IMR-90 (cell line): ENCODE measurements around the gene CTBP2. TPM values are rescaled to one million over a fixed set of nuclear protein-coding genes. Genes with fewer than 3 reads are reported as not detected.

Experiments used
- ATAC-seq: fragments of 200-7000 bp; cut with Tn5 transposase; 2 replicates; pipeline ENCODE4 v1.9.1; 2020; ENCODE audit warnings: low read depth, mild to moderate bottlenecking, moderate library complexity
- BruUV-seq: library from RNA; stranded (reverse); fragments of 400-500 nt; replicated peaks from 2 replicates; lab custom pipeline; 2021; lab: Mats Ljungman, UMichigan
- CTCF ChIA-PET: fragments of 300-600 bp; formaldehyde crosslinking; extraction: SDS; loops from one replicate; lab custom pipeline; 2021; ENCODE audit warnings: antibody characterized with exemption; lab: Yijun Ruan, JAX
- POLR2A ChIA-PET: fragments of 300-600 bp; sonication (Branson Sonifier 250); formaldehyde crosslinking; loops from one replicate; lab custom pipeline; 2022; ENCODE audit warnings: antibody characterized with exemption; ENCODE audit not compliant: unreplicated experiment; lab: Charles Lee
- DNase-seq: peaks from one replicate; pipeline ENCODE4 v3.0.0; 2013
- H2AFZ ChIP-seq: replicated peaks from 2 replicates; pipeline ENCODE3; 2013; ENCODE audit warnings: low read length, mild to moderate bottlenecking; ENCODE audit not compliant: poor library complexity
- H2AK5ac ChIP-seq: 2 replicates; pipeline ENCODE4 v1.6.1; 2013; ENCODE audit warnings: low read depth, low read length, inconsistent platforms
- H2AK9ac ChIP-seq: replicated peaks from 2 replicates; pipeline ENCODE3; 2013; ENCODE audit warnings: mild to moderate bottlenecking, low read depth, low read length, moderate library complexity; ENCODE audit not compliant: poor library complexity
- H2BK120ac ChIP-seq: 2 replicates; pipeline ENCODE4 v1.6.1; 2013; ENCODE audit warnings: low read depth, low read length, inconsistent platforms
- H2BK15ac ChIP-seq: 3 replicates; pipeline ENCODE4 v1.6.1; 2013; ENCODE audit warnings: low read depth, low read length, inconsistent platforms
- H2BK20ac ChIP-seq: 2 replicates; pipeline ENCODE4 v1.6.1; 2013; ENCODE audit warnings: low read depth, mild to moderate bottlenecking, inconsistent platforms, low read length, moderate library complexity
- H2BK5ac ChIP-seq: 2 replicates; pipeline ENCODE4 v1.6.1; 2013; ENCODE audit warnings: mild to moderate bottlenecking, low read depth, low read length, inconsistent platforms; ENCODE audit not compliant: poor library complexity, severe bottlenecking
- H3K14ac ChIP-seq: replicated peaks from 2 replicates; pipeline ENCODE4 v1.6.1; 2013; ENCODE audit warnings: low read depth, low read length, inconsistent platforms
- H3K18ac ChIP-seq: 2 replicates; pipeline ENCODE4 v1.6.1; 2013; ENCODE audit warnings: low read depth, low read length, control low read depth
- H3K23ac ChIP-seq: 2 replicates; pipeline ENCODE4 v1.6.1; 2013; ENCODE audit warnings: low read depth, low read length, inconsistent platforms
- H3K27ac ChIP-seq: 2 replicates; pipeline ENCODE4 v1.5.1; 2013; ENCODE audit warnings: mild to moderate bottlenecking, control low read depth, low read length; ENCODE audit not compliant: insufficient read depth
- H3K27me3 ChIP-seq: 2 replicates; pipeline ENCODE4 v1.6.1; 2013; ENCODE audit warnings: low read length; ENCODE audit not compliant: control insufficient read depth, insufficient read depth
- H3K36me3 ChIP-seq: 2 replicates; pipeline ENCODE4 v1.6.1; 2013; ENCODE audit warnings: low read length, mixed read lengths; ENCODE audit not compliant: control insufficient read depth, insufficient read depth
- H3K4ac ChIP-seq: 2 replicates; pipeline ENCODE4 v1.6.1; 2013; ENCODE audit warnings: low read depth, low read length, inconsistent platforms
- H3K4me1 ChIP-seq: 2 replicates; pipeline ENCODE4 v1.6.1; 2013; ENCODE audit warnings: low read length, mixed read lengths; ENCODE audit not compliant: control insufficient read depth, insufficient read depth
- H3K4me2 ChIP-seq: 2 replicates; pipeline ENCODE4 v1.6.1; 2013; ENCODE audit warnings: low read depth, mild to moderate bottlenecking, control low read depth, low read length, moderate library complexity
- H3K4me3 ChIP-seq: 2 replicates; pipeline ENCODE4 v1.5.1; 2013; ENCODE audit warnings: low read depth, mild to moderate bottlenecking, control low read depth, low read length, moderate library complexity; ENCODE audit not compliant: insufficient read depth
- H3K56ac ChIP-seq: 2 replicates; pipeline ENCODE4 v1.6.1; 2013; ENCODE audit warnings: low read length, inconsistent platforms; ENCODE audit not compliant: insufficient read depth; ENCODE audit errors: extremely low read depth
- H3K79me1 ChIP-seq, 2 experiments: 2 replicates each; pipeline ENCODE4 v1.6.1; 2013; ENCODE audit warnings: low read length in 2 of 2, inconsistent platforms in 1 of 2, low read depth in 1 of 2
- H3K9ac ChIP-seq: 2 replicates; pipeline ENCODE4 v1.6.1; 2013; ENCODE audit warnings: low read depth, low read length, control low read depth
- H3K9me1 ChIP-seq: 2 replicates; pipeline ENCODE4 v1.6.1; 2013; ENCODE audit warnings: low read length, inconsistent platforms; ENCODE audit not compliant: insufficient read depth
- H3K9me3 ChIP-seq: 2 replicates; pipeline ENCODE4 v1.6.1; 2013; ENCODE audit warnings: low read length; ENCODE audit not compliant: control insufficient read depth, insufficient read depth
- H4K20me1 ChIP-seq: 2 replicates; pipeline ENCODE4 v1.6.1; 2013; ENCODE audit warnings: low read length, inconsistent platforms; ENCODE audit not compliant: insufficient read depth
- H4K5ac ChIP-seq: 2 replicates; pipeline ENCODE4 v1.6.1; 2013; ENCODE audit warnings: mild to moderate bottlenecking, low read depth, low read length, control low read depth
- H4K8ac ChIP-seq, 2 experiments: 2 replicates each; pipeline ENCODE4 v1.6.1; 2013; ENCODE audit warnings: low read depth in 2 of 2, low read length in 2 of 2, control low read depth in 1 of 2, inconsistent platforms in 1 of 2
- H4K91ac ChIP-seq: 2 replicates; pipeline ENCODE4 v1.6.1; 2013; ENCODE audit warnings: low read depth, low read length, inconsistent platforms; ENCODE audit not compliant: insufficient read depth
- BHLHE40 ChIP-seq: fragments of 150-350 bp; IDR thresholded peaks from 2 replicates; pipeline ENCODE4 v1.6.1; 2016; ENCODE audit warnings: mild to moderate bottlenecking, low read depth, low read length
- CHD1 ChIP-seq: IDR thresholded peaks from 2 replicates; pipeline ENCODE4 v1.6.1; 2012; ENCODE audit warnings: low read depth, low read length, improper control_type of control experiment
- MAFK ChIP-seq: IDR thresholded peaks from 2 replicates; pipeline ENCODE4 v1.6.1; 2012; ENCODE audit warnings: low read depth, low read length, improper control_type of control experiment
- NFE2L2 ChIP-seq: fragments of 150-350 bp; IDR thresholded peaks from 2 replicates; pipeline ENCODE4 v1.6.1; 2016; ENCODE audit warnings: low read depth, mild to moderate bottlenecking, low read length
- POLR2A ChIP-seq: IDR thresholded peaks from 2 replicates; pipeline ENCODE4 v1.6.1; 2012; ENCODE audit warnings: mild to moderate bottlenecking, low read depth, low read length
- RAD21 ChIP-seq: IDR thresholded peaks from 2 replicates; pipeline ENCODE4 v1.6.1; 2012; ENCODE audit warnings: low read length, improper control_type of control experiment
- RCOR1 ChIP-seq: IDR thresholded peaks from 2 replicates; pipeline ENCODE4 v1.6.1; 2012; ENCODE audit warnings: mild to moderate bottlenecking, low read length, improper control_type of control experiment; ENCODE audit not compliant: insufficient replicate concordance
- SMC3 ChIP-seq: fragments of 150-350 bp; IDR thresholded peaks from 2 replicates; pipeline ENCODE4 v1.6.1; 2016; ENCODE audit warnings: low read depth, mild to moderate bottlenecking, antibody characterized with exemption, low read length, moderate library complexity
- WGBS, 2 experiments: methylation state at CpG; one replicate each; pipeline versions ENCODE4 v1.1.5 to v1.1.7; 2013; ENCODE audit warnings: missing lambda C conversion rate in 2 of 2; ENCODE audit not compliant: insufficient read length in 1 of 2; ENCODE audit errors: extremely low coverage in 2 of 2; 5-methylcytosine and 5-hydroxymethylcytosine counted together
- dilution Hi-C: fragments of 300-500 bp; cut with HindIII; formaldehyde crosslinking; loops from one replicate; pipeline ENCODE4 v1.14.3; 2018; ENCODE audit warnings: low sequenced_read_pairs; ENCODE audit not compliant: unreplicated experiment
- in situ Hi-C: fragments of 300-500 bp; cut with MboI; formaldehyde crosslinking; loops from 3 replicates; pipeline ENCODE4 v1.14.3; 2019; ENCODE audit warnings: low sequenced_read_pairs, inconsistent platforms, mixed read lengths
- intact Hi-C: fragments of 100-400 bp; cut with micrococcal nuclease; formaldehyde crosslinking; loops from 2 replicates; pipeline ENCODE4 v1.10.0; 2022
- polyA plus RNA-seq, 3 experiments: library from polyadenylated mRNA; depleted of rRNA; stranded (reverse); fragments of >200 nt; gene quantifications; 2 replicates each; pipeline ENCODE4 v1.2.3, GENCODE V29; 2012; ENCODE audit warnings: low replicate concordance in 1 of 3
- total RNA-seq: library from RNA; depleted of rRNA; stranded (reverse); fragments of >200 nt; gene quantifications from 2 replicates; pipeline ENCODE4 v1.2.3, GENCODE V29; 2012
- TF ChIP-seq, protein P1 (sequence below): conservative IDR thresholded peaks from 2 replicates; pipeline ENCODE4 v1.5.1; 2012; ENCODE audit warnings: mild to moderate bottlenecking, low read depth, low read length, improper control_type of control experiment
- TF ChIP-seq, protein P2 (sequence below): fragments of 150-350 bp; IDR thresholded peaks from 2 replicates; pipeline ENCODE4 v1.6.1; 2016; ENCODE audit warnings: low read depth, mild to moderate bottlenecking, low read length, moderate library complexity, borderline replicate concordance

The CTBP2 gene
- total and polyA plus RNA-seq, 2 of the 4 experiments (the other 2 are of a cell fraction) = 81.0 to 86.6 TPM

DNA sequence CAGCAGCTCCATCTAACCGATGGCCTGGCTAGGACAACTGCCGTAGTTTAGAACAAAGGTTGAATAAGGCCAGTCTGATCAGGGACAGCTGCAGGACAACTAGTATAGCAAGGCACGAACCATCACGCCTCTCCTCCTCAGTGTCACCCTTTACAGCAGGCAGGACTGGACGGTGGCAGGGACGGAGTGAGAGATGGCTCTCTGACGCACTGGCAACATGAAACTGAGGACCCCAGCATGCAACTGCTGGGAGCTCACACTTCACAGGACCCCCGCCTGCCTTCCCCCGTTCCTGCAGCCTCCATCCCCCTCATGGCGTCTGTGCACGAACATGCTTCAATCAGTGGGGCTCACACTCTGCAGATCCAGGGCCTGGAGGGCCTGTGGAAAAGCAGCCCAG is 164.8 kb downstream of the CTBP2 start:
- dilution Hi-C loops = no loop called here
- CTCF ChIA-PET = no interaction called here

More for the DNA sequence above, 164.8 kb downstream of the CTBP2 start:
- Histone ChIP-seq H4K20me1 (peaks cover 39% of the 10 kb centered on the region), H2BK15ac (no peak overlapping the region), H3K4ac (no peak overlapping the region), H3K27ac (no peak overlapping the region), H4K5ac (no peak overlapping the region), H3K27me3 (no peaks in the 10 kb centered on the region), H2BK120ac (no peak overlapping the region), H2AFZ (no peak overlapping the region), H3K79me1 (peaks cover 13 to 64% of the 10 kb centered on the region in 2 experiments; a peak in 3 of 4 replicates), H3K14ac (no peak overlapping the region), H3K23ac (no peak overlapping the region), H3K36me3 (peaks cover 80% of the 10 kb centered on the region), H3K56ac (no peak overlapping the region), H3K4me2 (no peak overlapping the region), H2AK9ac (no peak overlapping the region), H4K8ac (no peak overlapping the region), H4K91ac (no peak overlapping the region), H3K4me3 (no peak overlapping the region), H2AK5ac (no peak overlapping the region), H2BK20ac (no peak overlapping the region), H3K18ac (no peak overlapping the region), H3K9me3 (no peaks in the 10 kb centered on the region), H3K9me1 (peaks cover 12% of the 10 kb centered on the region), H3K4me1 (peaks cover 18% of the 10 kb centered on the region), H3K9ac (no peak overlapping the region), H2BK5ac (no peak overlapping the region)
- 100% methylated on average over 3 of the region's 11 CpGs; no CpG with 5 or more reads in 1 of the 2 experiments for WGBS, 2 experiments
- in situ Hi-C loops (loop anchor here (25.0 kb wide), 1 partner anchor 458 kb away; no protein-coding TSS in a partner anchor), intact Hi-C loops (loop anchor here (5.0 to 10.0 kb wide), 2 partner anchors 162 to 719 kb away; partner anchors contain the start of gene EDRF1)
- no TSS peak for BruUV-seq
- DNase-seq = no peak
- POLR2A ChIA-PET = no interaction called here
- no peak for ATAC-seq
- TF ChIP-seq CHD1 = no peak
- no peak for TF ChIP-seq RCOR1
- no peak for TF ChIP-seq SMC3
- TF ChIP-seq MAFK = no peak
- TF ChIP-seq RAD21 = no peak
- TF ChIP-seq BHLHE40 = no peak
- no peak for TF ChIP-seq POLR2A
- TF ChIP-seq, protein P1, sequence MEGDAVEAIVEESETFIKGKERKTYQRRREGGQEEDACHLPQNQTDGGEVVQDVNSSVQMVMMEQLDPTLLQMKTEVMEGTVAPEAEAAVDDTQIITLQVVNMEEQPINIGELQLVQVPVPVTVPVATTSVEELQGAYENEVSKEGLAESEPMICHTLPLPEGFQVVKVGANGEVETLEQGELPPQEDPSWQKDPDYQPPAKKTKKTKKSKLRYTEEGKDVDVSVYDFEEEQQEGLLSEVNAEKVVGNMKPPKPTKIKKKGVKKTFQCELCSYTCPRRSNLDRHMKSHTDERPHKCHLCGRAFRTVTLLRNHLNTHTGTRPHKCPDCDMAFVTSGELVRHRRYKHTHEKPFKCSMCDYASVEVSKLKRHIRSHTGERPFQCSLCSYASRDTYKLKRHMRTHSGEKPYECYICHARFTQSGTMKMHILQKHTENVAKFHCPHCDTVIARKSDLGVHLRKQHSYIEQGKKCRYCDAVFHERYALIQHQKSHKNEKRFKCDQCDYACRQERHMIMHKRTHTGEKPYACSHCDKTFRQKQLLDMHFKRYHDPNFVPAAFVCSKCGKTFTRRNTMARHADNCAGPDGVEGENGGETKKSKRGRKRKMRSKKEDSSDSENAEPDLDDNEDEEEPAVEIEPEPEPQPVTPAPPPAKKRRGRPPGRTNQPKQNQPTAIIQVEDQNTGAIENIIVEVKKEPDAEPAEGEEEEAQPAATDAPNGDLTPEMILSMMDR = no peak
- TF ChIP-seq, protein P2, sequence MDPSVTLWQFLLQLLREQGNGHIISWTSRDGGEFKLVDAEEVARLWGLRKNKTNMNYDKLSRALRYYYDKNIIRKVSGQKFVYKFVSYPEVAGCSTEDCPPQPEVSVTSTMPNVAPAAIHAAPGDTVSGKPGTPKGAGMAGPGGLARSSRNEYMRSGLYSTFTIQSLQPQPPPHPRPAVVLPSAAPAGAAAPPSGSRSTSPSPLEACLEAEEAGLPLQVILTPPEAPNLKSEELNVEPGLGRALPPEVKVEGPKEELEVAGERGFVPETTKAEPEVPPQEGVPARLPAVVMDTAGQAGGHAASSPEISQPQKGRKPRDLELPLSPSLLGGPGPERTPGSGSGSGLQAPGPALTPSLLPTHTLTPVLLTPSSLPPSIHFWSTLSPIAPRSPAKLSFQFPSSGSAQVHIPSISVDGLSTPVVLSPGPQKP = no peak
- TF ChIP-seq NFE2L2 = no peak
